Activated naive CD8-positive, alpha-beta T cell treated with anti-CD3 and anti-CD28 coated beads, Interleukin-2, amount 10 ng/mL, durations not matched to agents 7 days and 5 days (primary cell): ENCODE results near the gene PHF12. TPM values are rescaled to one million over a fixed set of nuclear protein-coding genes. Genes with fewer than 3 reads are reported as not detected.
A peak's percentile ranks its signal among the peaks of the same experiment; 100 is the strongest.

Source experiments
- ATAC-seq: fragments of 150-1000 bp; cut with Tn5 transposase; one replicate; pipeline ENCODE4 v1.10.0; 2021; ENCODE audit warnings: low read depth, moderate library complexity
- POLR2A ChIA-PET: fragments of 350-600 bp; sonication (Branson Sonifier 250); formaldehyde crosslinking; loops from one replicate; lab custom pipeline; 2021; ENCODE audit warnings: antibody characterized with exemption; lab: Charles Lee
- DNase-seq: peaks from one replicate; pipeline ENCODE4 v3.0.0; 2021
- H3K27ac Mint-ChIP-seq: one replicate; pipeline ENCODE4 v1.8.0; 2022; ENCODE audit warnings: mild to moderate bottlenecking, mixed read lengths
- H3K27me3 Mint-ChIP-seq: one replicate; pipeline ENCODE4 v1.8.0; 2022; ENCODE audit warnings: mild to moderate bottlenecking, moderate library complexity, mixed read lengths
- H3K36me3 Mint-ChIP-seq: one replicate; pipeline ENCODE4 v1.8.0; 2021; ENCODE audit warnings: mild to moderate bottlenecking, mixed read lengths
- H3K4me1 Mint-ChIP-seq: one replicate; pipeline ENCODE4 v1.8.0; 2021; ENCODE audit warnings: mixed read lengths
- H3K4me3 Mint-ChIP-seq: one replicate; pipeline ENCODE4 v1.8.0; 2022; ENCODE audit warnings: mild to moderate bottlenecking, moderate library complexity, mixed read lengths
- H3K9me3 Mint-ChIP-seq: one replicate; pipeline ENCODE4 v1.8.0; 2021; ENCODE audit warnings: mixed read lengths
- total RNA-seq, 2 experiments: library from RNA; stranded (reverse); gene quantifications; one replicate each; pipeline ENCODE4 v1.2.3, GENCODE V29; 2021

The PHF12 gene
- total RNA-seq, 2 experiments from 2014 or later = 98.6 to 99.9 TPM

- DNase-seq (no peak), ATAC-seq (no peak)
- H3K27me3 Mint-ChIP-seq = peaks cover under 1% of the 10 kb centered on the region
- no peak overlapping the region for H3K27ac Mint-ChIP-seq
- H3K4me1 Mint-ChIP-seq = peaks cover 6% of the 10 kb centered on the region
- no peaks in the 10 kb centered on the region for H3K9me3 Mint-ChIP-seq
- no peak overlapping the region for H3K4me3 Mint-ChIP-seq
- H3K36me3 Mint-ChIP-seq = no peaks in the 10 kb centered on the region
- POLR2A ChIA-PET = no interaction called here
Observed at GRCh38 chr17:28968914-28969295, 17.6 kb upstream of the PHF12 start.

GRCh38 chr17:28968231-28968913 is 17.1 kb upstream of the PHF12 start:
- no peak for DNase-seq
- H3K27ac Mint-ChIP-seq = no peak overlapping the region
- POLR2A ChIA-PET = no interaction called here
- H3K36me3 Mint-ChIP-seq = no peaks in the 10 kb centered on the region
- ATAC-seq = no peak
- H3K4me1 Mint-ChIP-seq = peaks cover 6% of the 10 kb centered on the region
- no peaks in the 10 kb centered on the region for H3K9me3 Mint-ChIP-seq
- no peak overlapping the region for H3K4me3 Mint-ChIP-seq
- peaks cover 2% of the 10 kb centered on the region for H3K27me3 Mint-ChIP-seq

GRCh38 chr17:28967221-28968135 is 16.2 kb upstream of the PHF12 start:
- no peak for DNase-seq
- no peak overlapping the region for H3K4me3 Mint-ChIP-seq
- no peak for ATAC-seq
- no peak overlapping the region for H3K27ac Mint-ChIP-seq
- H3K27me3 Mint-ChIP-seq = peaks cover 6% of the 10 kb centered on the region
- no peaks in the 10 kb centered on the region for H3K36me3 Mint-ChIP-seq
- POLR2A ChIA-PET = interaction anchor here (0.6 kb wide), 1 partner anchor 169 kb away, joined by 4 read pairs; no protein-coding TSS in a partner anchor
- peaks cover 6% of the 10 kb centered on the region for H3K4me1 Mint-ChIP-seq
- H3K9me3 Mint-ChIP-seq = no peaks in the 10 kb centered on the region

- DNase-seq = no peak
- H3K27me3 Mint-ChIP-seq = peaks cover 9% of the 10 kb centered on the region
- POLR2A ChIA-PET = no interaction called here
- no peaks in the 10 kb centered on the region for H3K9me3 Mint-ChIP-seq
- ATAC-seq = no peak
- H3K36me3 Mint-ChIP-seq = no peaks in the 10 kb centered on the region
- H3K27ac Mint-ChIP-seq = no peak overlapping the region
- H3K4me1 Mint-ChIP-seq = peaks cover 6% of the 10 kb centered on the region
- H3K4me3 Mint-ChIP-seq = no peak overlapping the region
Observed at GRCh38 chr17:28963841-28964240, 12.5 kb upstream of the PHF12 start.

GRCh38 chr17:28963055-28963611 is 11.8 kb upstream of the PHF12 start:
- Mint-ChIP-seq H3K27ac (no peak overlapping the region), H3K27me3 (peaks cover 9% of the 10 kb centered on the region), H3K9me3 (no peaks in the 10 kb centered on the region), H3K4me3 (no peak overlapping the region), H3K4me1 (peaks cover 6% of the 10 kb centered on the region), H3K36me3 (no peaks in the 10 kb centered on the region)
- ATAC-seq (no peak), DNase-seq (no peak)
- POLR2A ChIA-PET = no interaction called here

GRCh38 chr17:28961391-28961790 is 10.1 kb upstream of the PHF12 start:
- ATAC-seq (no peak), DNase-seq (peak; percentile 10)
- H3K27ac Mint-ChIP-seq = no peak overlapping the region
- POLR2A ChIA-PET = no interaction called here
- H3K9me3 Mint-ChIP-seq = no peaks in the 10 kb centered on the region
- peaks cover 9% of the 10 kb centered on the region for H3K27me3 Mint-ChIP-seq
- no peak overlapping the region for H3K4me3 Mint-ChIP-seq
- H3K36me3 Mint-ChIP-seq = no peaks in the 10 kb centered on the region
- peaks cover 4% of the 10 kb centered on the region for H3K4me1 Mint-ChIP-seq

GRCh38 chr17:28960256-28961061 is 9.1 kb upstream of the PHF12 start:
- POLR2A ChIA-PET = no interaction called here
- H3K27me3 Mint-ChIP-seq = peaks cover 9% of the 10 kb centered on the region
- no peaks in the 10 kb centered on the region for H3K36me3 Mint-ChIP-seq
- no peaks in the 10 kb centered on the region for H3K9me3 Mint-ChIP-seq
- no peak overlapping the region for H3K27ac Mint-ChIP-seq
- no peak for ATAC-seq
- H3K4me3 Mint-ChIP-seq = no peak overlapping the region
- peaks cover under 1% of the 10 kb centered on the region for H3K4me1 Mint-ChIP-seq
- no peak for DNase-seq

GRCh38 chr17:28959471-28959871 is 8.2 kb upstream of the PHF12 start:
- H3K9me3 Mint-ChIP-seq = no peaks in the 10 kb centered on the region
- no peaks in the 10 kb centered on the region for H3K36me3 Mint-ChIP-seq
- ATAC-seq = no peak
- peaks cover 9% of the 10 kb centered on the region for H3K27me3 Mint-ChIP-seq
- DNase-seq = no peak
- no peak overlapping the region for H3K4me3 Mint-ChIP-seq
- POLR2A ChIA-PET = no interaction called here
- H3K4me1 Mint-ChIP-seq = no peaks in the 10 kb centered on the region
- H3K27ac Mint-ChIP-seq = no peak overlapping the region

GRCh38 chr17:28958820-28959455 is 7.6 kb upstream of the PHF12 start:
- ATAC-seq (no peak), DNase-seq (no peak)
- H3K9me3 Mint-ChIP-seq = no peaks in the 10 kb centered on the region
- peaks cover 9% of the 10 kb centered on the region for H3K27me3 Mint-ChIP-seq
- H3K4me1 Mint-ChIP-seq = no peaks in the 10 kb centered on the region
- no peaks in the 10 kb centered on the region for H3K36me3 Mint-ChIP-seq
- H3K4me3 Mint-ChIP-seq = no peak overlapping the region
- POLR2A ChIA-PET = no interaction called here
- H3K27ac Mint-ChIP-seq = no peak overlapping the region

GRCh38 chr17:28957992-28958355 is 6.7 kb upstream of the PHF12 start:
- POLR2A ChIA-PET = interaction anchor here (0.6 kb wide), 1 partner anchor 226 kb away, joined by 6 read pairs; no protein-coding TSS in a partner anchor
- no peak overlapping the region for H3K4me3 Mint-ChIP-seq
- no peaks in the 10 kb centered on the region for H3K36me3 Mint-ChIP-seq
- peaks cover 4% of the 10 kb centered on the region for H3K4me1 Mint-ChIP-seq
- H3K27me3 Mint-ChIP-seq = peaks cover 3% of the 10 kb centered on the region
- no peak for ATAC-seq
- H3K9me3 Mint-ChIP-seq = no peaks in the 10 kb centered on the region
- no peak overlapping the region for H3K27ac Mint-ChIP-seq
- no peak for DNase-seq

GRCh38 chr17:28957277-28957991 is 6.1 kb upstream of the PHF12 start:
- no peak for ATAC-seq

GRCh38 chr17:28956861-28957260 is 5.5 kb upstream of the PHF12 start:
- no peaks in the 10 kb centered on the region for H3K9me3 Mint-ChIP-seq
- H3K36me3 Mint-ChIP-seq = no peaks in the 10 kb centered on the region
- ATAC-seq = no peak
- POLR2A ChIA-PET = no interaction called here
- H3K27ac Mint-ChIP-seq = no peak overlapping the region
- no peaks in the 10 kb centered on the region for H3K27me3 Mint-ChIP-seq
- no peak for DNase-seq
- H3K4me1 Mint-ChIP-seq = peaks cover 4% of the 10 kb centered on the region
- H3K4me3 Mint-ChIP-seq = no peak overlapping the region

More at GRCh38 chr17:28957277-28957991, 6.1 kb upstream of the PHF12 start:
- POLR2A ChIA-PET = interaction anchor here (0.6 kb wide), 1 partner anchor 225 kb away, joined by 6 read pairs; no protein-coding TSS in a partner anchor
- Mint-ChIP-seq H3K9me3 (no peaks in the 10 kb centered on the region), H3K36me3 (no peaks in the 10 kb centered on the region), H3K4me1 (peaks cover 4% of the 10 kb centered on the region), H3K27ac (no peak overlapping the region), H3K27me3 (peaks cover 3% of the 10 kb centered on the region), H3K4me3 (no peak overlapping the region)
- no peak for DNase-seq
